ENCODE data around the gene EVX2.

DNA sequence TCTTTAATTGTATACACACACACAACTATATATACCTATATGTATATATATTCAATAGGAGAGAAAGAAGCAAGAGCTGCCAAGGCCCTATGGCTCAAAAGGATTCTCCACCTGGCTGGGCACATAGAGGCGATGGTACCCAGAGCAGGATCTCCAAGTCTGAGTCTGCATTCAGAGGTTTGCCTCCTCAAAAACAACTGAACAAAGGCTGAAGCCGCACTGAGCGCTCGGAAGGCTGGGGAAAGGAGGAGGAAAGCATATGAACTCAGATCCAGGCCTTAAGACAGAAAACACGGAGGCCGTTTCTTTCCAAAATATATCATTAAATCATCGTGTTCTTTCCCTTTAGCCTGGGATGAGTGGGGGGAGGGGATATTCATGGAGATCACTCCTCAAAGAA is 19.4 kb upstream of the EVX2 start:
- TF ChIP-seq POLR2A (IDR thresholded peaks at IDR 0.05): no peak
- TF ChIP-seq, protein P1, sequence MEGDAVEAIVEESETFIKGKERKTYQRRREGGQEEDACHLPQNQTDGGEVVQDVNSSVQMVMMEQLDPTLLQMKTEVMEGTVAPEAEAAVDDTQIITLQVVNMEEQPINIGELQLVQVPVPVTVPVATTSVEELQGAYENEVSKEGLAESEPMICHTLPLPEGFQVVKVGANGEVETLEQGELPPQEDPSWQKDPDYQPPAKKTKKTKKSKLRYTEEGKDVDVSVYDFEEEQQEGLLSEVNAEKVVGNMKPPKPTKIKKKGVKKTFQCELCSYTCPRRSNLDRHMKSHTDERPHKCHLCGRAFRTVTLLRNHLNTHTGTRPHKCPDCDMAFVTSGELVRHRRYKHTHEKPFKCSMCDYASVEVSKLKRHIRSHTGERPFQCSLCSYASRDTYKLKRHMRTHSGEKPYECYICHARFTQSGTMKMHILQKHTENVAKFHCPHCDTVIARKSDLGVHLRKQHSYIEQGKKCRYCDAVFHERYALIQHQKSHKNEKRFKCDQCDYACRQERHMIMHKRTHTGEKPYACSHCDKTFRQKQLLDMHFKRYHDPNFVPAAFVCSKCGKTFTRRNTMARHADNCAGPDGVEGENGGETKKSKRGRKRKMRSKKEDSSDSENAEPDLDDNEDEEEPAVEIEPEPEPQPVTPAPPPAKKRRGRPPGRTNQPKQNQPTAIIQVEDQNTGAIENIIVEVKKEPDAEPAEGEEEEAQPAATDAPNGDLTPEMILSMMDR (IDR thresholded peaks at IDR 0.05): no peak
- TF ChIP-seq EP300 (IDR thresholded peaks at IDR 0.05): no peak
- no peak for TF ChIP-seq POLR2AphosphoS5 (IDR thresholded peaks at IDR 0.05)

Measured in upper lobe of left lung (tissue), 4 donors.